ENCODE data around the gene LIFR. TPM values are rescaled to one million over a fixed set of nuclear protein-coding genes. Genes with fewer than 3 reads are reported as not detected.

LIFR gene
- total RNA-seq, 1 donor from 2014 or later = 0.12 TPM

DNA sequence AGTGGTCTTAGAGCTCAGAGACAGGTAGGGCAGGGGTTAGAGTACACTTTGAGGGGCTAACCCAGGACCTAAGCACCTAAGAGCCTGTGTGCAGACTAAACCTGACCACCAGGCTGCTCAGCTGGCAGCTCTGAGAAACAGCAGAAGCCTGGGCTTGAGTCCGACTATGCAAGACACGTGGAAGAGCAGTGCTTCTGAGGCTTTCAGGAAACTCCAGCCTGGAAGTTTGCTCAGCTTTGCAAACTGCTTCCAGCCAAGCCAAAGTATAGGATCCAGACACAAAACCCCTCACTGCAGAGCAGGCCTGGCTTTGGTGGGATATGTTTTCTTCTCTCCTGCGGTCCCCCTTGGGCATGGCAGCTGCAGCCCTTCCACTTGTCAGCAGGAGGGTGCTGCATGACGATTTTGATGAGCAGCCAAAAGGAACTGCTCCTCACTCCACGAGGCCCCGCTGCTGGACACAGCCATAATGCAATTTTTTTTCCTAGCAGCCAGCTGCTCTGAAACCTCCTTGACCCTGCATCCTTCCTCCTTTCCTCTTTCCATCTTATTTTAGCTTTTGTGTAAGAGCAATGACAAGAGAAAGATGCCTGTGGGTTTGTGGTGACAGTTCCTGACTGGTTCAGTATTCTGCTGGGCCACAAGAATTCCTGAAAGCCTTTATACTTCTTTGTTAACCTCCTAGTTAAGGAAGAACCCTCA lies 123.1 kb downstream of the LIFR start:
- H3K27me3 Mint-ChIP-seq = peaks cover 27% of the 10 kb centered on the region
- no peak overlapping the region for H3K4me3 Mint-ChIP-seq
- no peak overlapping the region for H3K27ac Mint-ChIP-seq
- no peaks in the 10 kb centered on the region for H3K4me1 Mint-ChIP-seq
- H3K9me3 Mint-ChIP-seq = no peaks in the 10 kb centered on the region
- intact Hi-C loops (cut with micrococcal nuclease) = no loop called here
- DNase-seq = no peak
- no peaks in the 10 kb centered on the region for H3K36me3 Mint-ChIP-seq (ENCODE audit: low read depth)

DNA sequence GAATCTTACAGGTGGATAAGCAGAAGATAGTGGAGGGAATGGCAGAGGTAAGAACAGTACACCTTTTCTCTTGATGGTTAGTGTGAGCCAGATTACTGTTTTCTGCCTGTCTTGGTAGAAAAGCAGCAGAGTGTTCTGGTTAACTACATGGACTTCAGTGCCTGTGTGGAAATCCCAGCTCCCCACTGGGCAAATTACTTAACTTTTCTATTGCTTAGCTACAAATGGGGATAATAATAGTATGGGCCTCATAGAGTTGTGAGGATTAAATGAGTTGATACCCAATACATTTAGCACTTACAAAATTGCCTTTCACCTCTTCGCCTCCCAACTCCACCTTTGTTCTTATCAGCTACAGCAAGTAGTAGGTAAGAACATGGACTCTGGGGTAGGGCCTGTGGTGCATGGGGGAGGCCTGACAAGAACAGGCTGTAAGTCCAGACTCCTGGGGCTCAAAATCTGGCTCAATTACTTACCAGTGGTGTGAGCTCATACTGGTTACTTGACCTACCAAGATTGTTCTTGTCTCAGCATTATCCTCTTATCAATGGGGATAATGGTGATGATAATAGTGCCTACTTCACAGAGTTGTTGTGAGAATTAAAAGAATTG lies 125.1 kb downstream of the LIFR start:
- H3K4me1 Mint-ChIP-seq = peaks cover 5% of the 10 kb centered on the region
- H3K27me3 Mint-ChIP-seq = peaks cover 24% of the 10 kb centered on the region
- H3K9me3 Mint-ChIP-seq = no peaks in the 10 kb centered on the region
- H3K4me3 Mint-ChIP-seq = no peak overlapping the region
- no peak for DNase-seq
- intact Hi-C loops (cut with micrococcal nuclease) = no loop called here
- no peak overlapping the region for H3K27ac Mint-ChIP-seq
- no peaks in the 10 kb centered on the region for H3K36me3 Mint-ChIP-seq (ENCODE audit: low read depth)

DNA sequence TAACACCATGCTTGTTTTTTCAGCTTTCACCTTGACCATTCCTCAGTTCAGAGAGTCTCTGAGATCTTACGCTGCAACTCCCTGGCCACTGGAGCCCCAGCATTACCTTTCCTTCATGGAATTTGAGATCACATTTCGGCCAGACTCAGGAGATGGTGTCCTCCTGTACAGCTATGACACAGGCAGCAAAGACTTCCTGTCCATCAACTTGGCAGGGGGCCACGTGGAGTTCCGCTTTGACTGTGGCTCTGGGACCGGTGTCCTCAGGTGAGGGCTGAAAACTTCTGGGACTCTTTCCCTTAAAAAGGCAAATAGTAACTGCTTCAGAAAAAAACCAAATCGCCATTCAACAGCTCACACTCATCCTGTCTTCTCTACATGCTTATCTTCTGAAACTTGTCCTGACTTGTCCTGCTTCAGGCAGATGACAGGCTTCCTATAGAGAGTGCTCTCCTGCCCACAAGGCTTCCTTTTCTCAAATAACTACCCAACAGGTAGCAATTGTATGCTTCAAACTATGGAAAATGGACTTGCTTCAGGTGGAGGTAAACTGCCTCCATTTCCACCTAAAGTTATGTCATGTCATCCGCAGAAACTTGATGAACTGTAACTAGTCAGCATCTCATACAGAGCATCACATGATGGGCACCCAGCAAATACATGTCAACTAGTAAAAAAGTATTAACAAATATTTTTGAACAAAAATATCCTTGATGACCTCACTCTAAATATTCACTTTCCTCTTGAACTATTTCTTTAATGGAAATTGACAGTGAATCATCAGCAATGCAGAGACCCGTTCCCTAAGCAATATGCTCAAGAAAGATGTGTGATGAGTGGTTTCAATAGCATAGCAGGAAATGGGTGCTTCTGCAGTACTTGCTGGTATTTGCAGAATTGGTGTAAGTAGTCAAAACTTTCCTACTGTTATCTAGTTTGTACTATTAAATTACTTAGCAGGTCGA lies 129.2 kb downstream of the LIFR start:
- no peak for DNase-seq
- intact Hi-C loops (cut with micrococcal nuclease) = no loop called here
- H3K9me3 Mint-ChIP-seq = no peaks in the 10 kb centered on the region
- H3K27ac Mint-ChIP-seq = no peak overlapping the region
- peaks cover 16% of the 10 kb centered on the region for H3K27me3 Mint-ChIP-seq
- no peak overlapping the region for H3K4me3 Mint-ChIP-seq
- H3K4me1 Mint-ChIP-seq = peaks cover 5% of the 10 kb centered on the region
- H3K36me3 Mint-ChIP-seq (ENCODE audit: low read depth) = no peaks in the 10 kb centered on the region

DNA sequence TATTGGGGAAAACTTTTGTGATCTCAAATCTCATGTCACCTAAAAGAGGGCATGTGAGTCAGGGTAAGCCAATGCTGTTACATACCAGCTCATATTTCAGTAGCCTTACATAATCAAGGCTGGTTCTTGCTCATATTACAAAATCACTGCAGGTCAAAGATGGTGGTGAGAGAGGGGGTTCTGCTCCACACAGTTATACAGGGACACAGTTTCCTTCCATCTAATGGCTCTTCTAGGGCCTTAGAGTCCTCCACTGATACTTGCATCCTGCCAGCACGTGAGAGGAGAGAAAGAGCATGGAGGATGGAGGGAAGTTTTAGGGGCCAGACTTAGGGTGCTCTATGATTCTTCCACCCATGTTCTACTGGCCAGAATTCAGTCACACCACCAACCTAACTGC lies 130.0 kb downstream of the LIFR start:
- DNase-seq = no peak
- no peak overlapping the region for H3K27ac Mint-ChIP-seq
- H3K4me3 Mint-ChIP-seq = no peak overlapping the region
- peaks cover 13% of the 10 kb centered on the region for H3K27me3 Mint-ChIP-seq
- intact Hi-C loops (cut with micrococcal nuclease) = no loop called here
- no peaks in the 10 kb centered on the region for H3K9me3 Mint-ChIP-seq
- H3K4me1 Mint-ChIP-seq = peaks cover 5% of the 10 kb centered on the region
- H3K36me3 Mint-ChIP-seq (ENCODE audit: low read depth) = no peaks in the 10 kb centered on the region

All from activated CD4-positive, alpha-beta T cell treated with anti-CD3 and anti-CD28 coated beads, Interleukin-2, amount 10 ng/mL, durations not matched to agents 24 days and 14 days (primary cell).